ENCODE data around the gene ETV6.

DNA sequence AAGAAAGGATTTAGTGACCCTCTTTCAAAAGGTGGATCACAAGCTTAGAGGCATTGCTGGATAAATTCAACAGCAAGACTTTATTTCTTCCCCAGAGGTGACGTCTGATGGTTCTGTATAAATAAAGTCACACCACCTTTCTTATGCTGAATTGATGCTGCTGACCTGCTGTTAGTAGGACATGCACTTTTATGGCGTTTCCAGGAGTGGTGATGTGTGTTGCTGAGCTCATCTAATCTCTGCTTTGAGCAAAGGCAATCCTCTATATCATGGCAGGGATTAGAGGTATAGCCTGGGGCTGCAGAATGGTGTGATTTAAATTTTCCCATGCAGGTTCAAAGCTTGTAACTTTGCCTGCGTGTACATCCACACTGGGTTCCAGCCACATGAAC, 94.9 kb downstream of the ETV6 start:
- TF ChIP-seq POLR2A (IDR thresholded peaks at IDR 0.05), result no peak
- TF ChIP-seq, protein P1, sequence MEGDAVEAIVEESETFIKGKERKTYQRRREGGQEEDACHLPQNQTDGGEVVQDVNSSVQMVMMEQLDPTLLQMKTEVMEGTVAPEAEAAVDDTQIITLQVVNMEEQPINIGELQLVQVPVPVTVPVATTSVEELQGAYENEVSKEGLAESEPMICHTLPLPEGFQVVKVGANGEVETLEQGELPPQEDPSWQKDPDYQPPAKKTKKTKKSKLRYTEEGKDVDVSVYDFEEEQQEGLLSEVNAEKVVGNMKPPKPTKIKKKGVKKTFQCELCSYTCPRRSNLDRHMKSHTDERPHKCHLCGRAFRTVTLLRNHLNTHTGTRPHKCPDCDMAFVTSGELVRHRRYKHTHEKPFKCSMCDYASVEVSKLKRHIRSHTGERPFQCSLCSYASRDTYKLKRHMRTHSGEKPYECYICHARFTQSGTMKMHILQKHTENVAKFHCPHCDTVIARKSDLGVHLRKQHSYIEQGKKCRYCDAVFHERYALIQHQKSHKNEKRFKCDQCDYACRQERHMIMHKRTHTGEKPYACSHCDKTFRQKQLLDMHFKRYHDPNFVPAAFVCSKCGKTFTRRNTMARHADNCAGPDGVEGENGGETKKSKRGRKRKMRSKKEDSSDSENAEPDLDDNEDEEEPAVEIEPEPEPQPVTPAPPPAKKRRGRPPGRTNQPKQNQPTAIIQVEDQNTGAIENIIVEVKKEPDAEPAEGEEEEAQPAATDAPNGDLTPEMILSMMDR (IDR thresholded peaks at IDR 0.05), result no peak

Data from uterus (tissue), 2 donors.